Ascending aorta (tissue), 2 donors: Measurements from ENCODE around the gene KAZN. TPM values are rescaled to one million over a fixed set of nuclear protein-coding genes. Genes with fewer than 3 reads are reported as not detected.

ENCODE experiments used
- DNase-seq, 2 donors: peaks; one replicate each; pipeline ENCODE4 v3.0.0-alpha.2; 2019; ENCODE audit warnings: low spot score in 2 of 2
- H3K27ac ChIP-seq, 2 donors: fragments of 200-600 bp; sonication (generic); one replicate each; pipeline ENCODE4 v1.5.1; 2016 to 2017; ENCODE audit warnings: mild to moderate bottlenecking in 1 of 2
- H3K27me3 ChIP-seq: fragments of 200-600 bp; sonication (generic); one replicate; pipeline ENCODE4 v1.5.1; 2017
- H3K36me3 ChIP-seq, 2 donors: fragments of 200-600 bp; sonication (generic); one replicate each; pipeline ENCODE4 v1.5.1; 2016
- H3K4me1 ChIP-seq, 2 donors: fragments of 200-600 bp; sonication (generic); one replicate each; pipeline ENCODE4 v1.5.1; 2016 to 2017; ENCODE audit warnings: mild to moderate bottlenecking in 1 of 2
- H3K4me3 ChIP-seq, 2 donors: fragments of 200-600 bp; sonication (generic); one replicate each; pipeline ENCODE4 v1.5.1; 2016 to 2017; ENCODE audit warnings: mild to moderate bottlenecking in 1 of 2
- H3K9me3 ChIP-seq, 2 donors: fragments of 200-600 bp; sonication (generic); one replicate each; pipeline ENCODE4 v1.5.1; 2016
- intact Hi-C: fragments of 100-400 bp; cut with DNase I; formaldehyde crosslinking; loops from one replicate; pipeline ENCODE4 v1.15.1; 2023
- total RNA-seq: library from RNA; depleted of rRNA; stranded (reverse); fragments of >200 nt; gene quantifications from one replicate; pipeline ENCODE4 v1.1.0, GENCODE V29; 2016
- TF ChIP-seq, protein P1 (sequence below), 3 experiments: fragments of 200-600 bp in 2 of 3; fragments of 450-650 bp in 1 of 3; sonication (generic) in 2 of 3; IDR thresholded peaks; one replicate each; pipeline ENCODE4 v1.5.1; 2016 to 2019; ENCODE audit warnings: antibody characterized with exemption in 3 of 3, mild to moderate bottlenecking in 1 of 3, moderate library complexity in 1 of 3

The KAZN gene
- total RNA-seq, 1 donor from 2014 or later: 58.5 TPM

DNA sequence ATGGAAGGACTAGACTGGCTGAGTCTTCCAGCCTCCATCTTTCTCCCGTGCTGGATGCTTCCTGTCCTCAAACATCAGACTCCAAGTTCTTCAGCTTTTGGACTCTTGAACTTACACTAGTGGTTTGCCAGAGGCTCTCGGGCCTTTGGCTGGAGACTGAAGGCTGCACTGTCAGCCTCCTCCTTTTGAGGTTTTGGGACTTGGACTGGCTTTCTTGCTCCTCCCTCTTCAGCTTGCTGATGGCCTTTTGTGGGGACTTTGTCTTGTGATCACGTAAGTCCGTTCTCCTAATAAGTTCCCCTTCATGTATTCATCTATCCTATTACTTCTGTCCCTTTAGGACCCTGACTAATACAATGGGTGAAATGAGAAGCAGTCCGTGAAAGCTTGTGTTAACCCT, 196.4 kb downstream of the KAZN start:
- Histone ChIP-seq H3K36me3 (no peaks in the 10 kb centered on the region), H3K4me3 (no peak overlapping the region), H3K9me3 (no peaks in the 10 kb centered on the region), H3K27ac (no peak overlapping the region), H3K4me1 (no peaks in the 10 kb centered on the region), H3K27me3 (no peaks in the 10 kb centered on the region)
- DNase-seq: no peak
- TF ChIP-seq, protein P1, sequence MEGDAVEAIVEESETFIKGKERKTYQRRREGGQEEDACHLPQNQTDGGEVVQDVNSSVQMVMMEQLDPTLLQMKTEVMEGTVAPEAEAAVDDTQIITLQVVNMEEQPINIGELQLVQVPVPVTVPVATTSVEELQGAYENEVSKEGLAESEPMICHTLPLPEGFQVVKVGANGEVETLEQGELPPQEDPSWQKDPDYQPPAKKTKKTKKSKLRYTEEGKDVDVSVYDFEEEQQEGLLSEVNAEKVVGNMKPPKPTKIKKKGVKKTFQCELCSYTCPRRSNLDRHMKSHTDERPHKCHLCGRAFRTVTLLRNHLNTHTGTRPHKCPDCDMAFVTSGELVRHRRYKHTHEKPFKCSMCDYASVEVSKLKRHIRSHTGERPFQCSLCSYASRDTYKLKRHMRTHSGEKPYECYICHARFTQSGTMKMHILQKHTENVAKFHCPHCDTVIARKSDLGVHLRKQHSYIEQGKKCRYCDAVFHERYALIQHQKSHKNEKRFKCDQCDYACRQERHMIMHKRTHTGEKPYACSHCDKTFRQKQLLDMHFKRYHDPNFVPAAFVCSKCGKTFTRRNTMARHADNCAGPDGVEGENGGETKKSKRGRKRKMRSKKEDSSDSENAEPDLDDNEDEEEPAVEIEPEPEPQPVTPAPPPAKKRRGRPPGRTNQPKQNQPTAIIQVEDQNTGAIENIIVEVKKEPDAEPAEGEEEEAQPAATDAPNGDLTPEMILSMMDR (IDR thresholded peaks at IDR 0.05): no peak
- intact Hi-C loops: no loop called here

DNA sequence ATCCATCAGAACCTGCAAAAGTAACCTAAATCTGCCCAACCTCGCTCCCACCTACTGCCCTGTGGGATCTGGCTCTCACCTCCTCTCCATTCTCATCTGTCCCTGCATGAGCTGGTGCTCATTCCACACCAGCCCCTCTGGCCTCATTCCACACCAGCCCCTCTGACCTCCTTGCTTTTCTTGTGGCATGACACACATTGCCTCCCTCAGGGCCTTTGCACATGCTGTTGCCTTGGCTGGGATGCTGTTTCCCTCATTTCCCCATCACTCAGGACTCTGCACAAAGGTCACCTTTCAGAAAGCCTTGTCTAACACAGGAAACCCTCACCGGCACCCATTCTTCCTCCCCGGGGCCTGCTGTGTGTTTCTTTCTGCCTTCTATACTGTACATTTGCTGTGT, 197.1 kb downstream of the KAZN start:
- no peak for DNase-seq
- TF ChIP-seq, protein P1 (IDR thresholded peaks at IDR 0.05): no peak
- no peaks in the 10 kb centered on the region for H3K36me3 ChIP-seq
- no peaks in the 10 kb centered on the region for H3K9me3 ChIP-seq
- intact Hi-C loops: no loop called here
- no peak overlapping the region for H3K27ac ChIP-seq
- H3K4me3 ChIP-seq: no peak overlapping the region
- no peaks in the 10 kb centered on the region for H3K4me1 ChIP-seq
- no peaks in the 10 kb centered on the region for H3K27me3 ChIP-seq

DNA sequence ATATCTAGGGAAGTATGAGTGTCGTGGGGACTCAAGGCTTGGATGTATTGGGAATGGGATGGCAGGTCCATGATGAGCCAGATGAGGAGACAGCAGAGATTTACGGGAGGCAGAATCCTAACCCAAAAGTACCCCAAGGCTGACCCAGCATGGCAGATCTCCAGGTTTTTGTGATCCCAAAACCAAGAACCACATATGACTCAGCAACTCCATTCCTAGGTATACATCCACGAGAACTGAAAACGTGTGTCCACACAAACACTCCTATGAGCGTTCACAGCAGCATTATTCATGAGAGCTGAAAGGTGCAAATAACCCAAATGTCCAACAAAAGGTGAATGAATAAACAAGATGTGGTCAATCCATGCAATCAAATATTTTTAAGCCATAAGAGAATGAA, 201.5 kb downstream of the KAZN start:
- TF ChIP-seq, protein P1 (IDR thresholded peaks at IDR 0.05): no peak
- intact Hi-C loops: no loop called here
- H3K9me3 ChIP-seq: no peaks in the 10 kb centered on the region

DNA sequence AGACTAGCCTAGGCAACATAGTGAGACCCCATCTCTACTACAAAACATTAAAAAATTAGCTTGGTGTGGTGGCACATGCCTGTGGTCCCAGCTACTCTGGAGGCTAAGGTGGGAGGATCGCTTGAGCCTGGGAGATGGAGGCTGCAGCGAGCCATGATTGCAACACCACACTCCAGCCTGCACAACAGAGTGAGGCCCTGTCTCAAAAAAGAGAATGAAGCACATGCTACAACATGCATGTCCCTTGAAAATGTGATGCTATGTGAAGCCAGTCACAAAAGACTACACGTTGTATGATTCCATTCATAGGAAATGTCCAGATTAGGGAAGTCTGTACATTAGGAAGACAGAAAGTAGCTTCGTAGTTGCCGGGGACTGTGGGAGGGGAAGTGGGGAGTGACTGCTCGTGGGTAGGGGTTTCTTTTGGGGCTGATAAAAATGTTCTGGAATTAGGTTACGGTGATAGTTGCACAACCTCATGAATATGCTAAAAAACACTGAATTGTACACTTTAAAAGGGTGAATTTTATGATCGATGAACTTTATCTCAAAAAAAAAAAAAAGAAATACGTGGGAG, 202.1 kb downstream of the KAZN start:
- Histone ChIP-seq H3K9me3 (no peaks in the 10 kb centered on the region), H3K4me3 (no peak overlapping the region), H3K27me3 (no peaks in the 10 kb centered on the region), H3K36me3 (no peaks in the 10 kb centered on the region), H3K27ac (no peak overlapping the region), H3K4me1 (no peaks in the 10 kb centered on the region)
- DNase-seq: no peak
- intact Hi-C loops: no loop called here
- TF ChIP-seq, protein P1 (IDR thresholded peaks at IDR 0.05): no peak

More for the DNA sequence above, 201.5 kb downstream of the KAZN start:
- H3K27ac ChIP-seq: no peak overlapping the region
- H3K36me3 ChIP-seq: no peaks in the 10 kb centered on the region
- DNase-seq: no peak
- H3K4me1 ChIP-seq: no peaks in the 10 kb centered on the region
- no peak overlapping the region for H3K4me3 ChIP-seq
- H3K27me3 ChIP-seq: no peaks in the 10 kb centered on the region

DNA sequence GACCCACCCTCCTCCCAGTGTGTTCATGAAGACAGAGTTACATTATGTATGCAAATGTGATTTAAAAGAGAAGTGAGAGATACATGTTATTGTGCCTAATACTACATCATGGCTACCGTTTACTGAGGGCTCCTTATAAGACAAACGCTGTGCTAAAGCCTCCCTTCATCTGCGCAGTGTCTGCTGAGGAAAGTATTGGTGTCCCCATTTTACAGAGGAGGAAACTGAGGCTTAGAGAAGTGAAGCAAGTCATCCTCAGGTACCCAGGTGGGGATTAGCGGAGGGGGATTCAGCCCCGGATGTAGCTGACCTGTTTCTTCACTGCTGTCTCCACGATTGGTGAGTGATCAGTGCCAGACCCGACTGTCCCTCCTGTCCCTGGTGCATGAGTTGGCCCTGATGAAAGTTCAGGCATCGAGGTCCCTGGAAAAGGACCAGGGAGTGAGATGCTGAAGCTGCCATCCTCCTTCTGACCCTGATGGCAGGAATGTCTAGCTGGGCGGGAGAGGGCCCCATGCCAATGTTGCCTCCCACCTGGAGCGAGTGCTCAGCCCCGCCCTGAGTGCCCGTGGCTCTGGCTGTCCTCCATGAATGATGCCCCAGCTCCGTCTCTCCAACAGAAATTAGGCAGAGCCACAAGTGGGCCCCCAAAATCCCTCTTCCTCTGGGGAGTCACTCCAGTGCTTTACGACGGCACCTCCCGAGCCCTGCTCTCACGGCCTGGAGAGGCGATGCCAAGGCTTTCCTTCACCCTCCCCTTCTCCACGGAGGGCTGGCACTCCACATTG, 204.7 kb downstream of the KAZN start:
- DNase-seq: no peak
- Histone ChIP-seq H3K4me1 (no peaks in the 10 kb centered on the region), H3K27me3 (no peaks in the 10 kb centered on the region), H3K9me3 (peaks cover 0 to 15% of the 10 kb centered on the region in 2 donors), H3K27ac (no peak overlapping the region), H3K4me3 (no peak overlapping the region), H3K36me3 (no peaks in the 10 kb centered on the region)
- TF ChIP-seq, protein P1 (IDR thresholded peaks at IDR 0.05): no peak
- intact Hi-C loops: no loop called here
